Pons (tissue), 1 donor: ENCODE results near the gene TMEM86B.
"Not testable (repeated sequence)": the region's sequence is repeated elsewhere in the genome, so short reads cannot be mapped to it uniquely, and the experiment has no call there.

Experiments used
- DNase-seq: peaks from one replicate; pipeline ENCODE4 v3.0.0-alpha.2; 2016; ENCODE audit warnings: low spot score

TMEM86B gene

DNA sequence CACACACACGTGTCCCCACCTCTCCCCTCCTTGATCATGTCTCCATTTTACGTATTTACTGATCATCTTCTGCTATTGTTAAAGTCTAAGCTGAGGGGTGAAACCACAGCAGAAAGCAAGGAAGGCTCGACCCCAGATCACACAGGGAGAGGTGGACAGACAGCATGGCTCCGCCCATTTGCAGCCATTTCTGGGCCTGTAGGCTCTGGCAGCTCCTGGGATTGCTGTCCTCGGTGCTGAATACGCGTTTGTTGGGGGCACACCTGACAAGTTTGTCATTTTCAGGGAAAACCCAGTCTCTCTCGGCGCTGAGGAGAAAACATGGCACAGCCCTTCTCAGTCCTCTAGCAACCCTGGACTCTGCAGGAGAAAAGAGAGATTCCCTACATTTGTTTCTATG is 8.0 kb downstream of the TMEM86B start:
- DNase-seq, result no peak

DNA sequence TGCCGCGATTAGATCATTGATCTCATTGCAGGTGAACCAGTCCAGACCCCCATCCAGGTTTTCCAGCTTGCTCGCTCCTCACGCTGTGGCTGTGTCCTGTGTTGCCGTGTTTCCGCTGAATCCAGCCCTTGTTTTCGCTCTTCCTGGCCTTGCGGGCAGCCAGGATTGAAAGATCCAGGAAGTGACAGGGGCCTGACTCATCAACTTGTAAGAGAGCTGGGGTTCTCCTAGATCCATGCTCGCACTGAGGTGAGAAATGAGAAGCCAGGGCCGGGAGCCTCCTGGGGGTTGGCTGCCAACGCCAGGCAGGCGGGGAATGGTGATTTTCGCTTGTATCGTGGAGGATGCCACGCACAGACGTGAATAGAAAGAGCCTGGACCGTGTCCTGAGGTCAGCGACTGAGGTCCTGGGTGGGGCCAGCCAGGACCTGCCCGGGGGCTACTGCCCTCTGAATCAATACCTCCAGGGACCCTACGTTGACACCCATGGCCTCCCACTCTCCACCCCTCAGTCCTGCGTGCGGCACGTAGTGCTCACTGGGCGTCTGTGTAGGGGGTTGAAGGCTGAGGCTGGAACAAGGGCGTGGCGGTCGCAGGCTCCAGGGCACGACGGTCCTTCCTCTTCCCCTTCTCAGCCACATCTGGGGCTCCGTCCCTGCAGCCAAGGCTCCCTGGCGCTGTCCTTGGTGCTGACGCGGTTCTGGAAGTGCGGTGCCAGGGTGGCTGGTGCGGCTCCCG is 11.9 kb downstream of the TMEM86B start:
- peak; percentile 88 for DNase-seq

DNA sequence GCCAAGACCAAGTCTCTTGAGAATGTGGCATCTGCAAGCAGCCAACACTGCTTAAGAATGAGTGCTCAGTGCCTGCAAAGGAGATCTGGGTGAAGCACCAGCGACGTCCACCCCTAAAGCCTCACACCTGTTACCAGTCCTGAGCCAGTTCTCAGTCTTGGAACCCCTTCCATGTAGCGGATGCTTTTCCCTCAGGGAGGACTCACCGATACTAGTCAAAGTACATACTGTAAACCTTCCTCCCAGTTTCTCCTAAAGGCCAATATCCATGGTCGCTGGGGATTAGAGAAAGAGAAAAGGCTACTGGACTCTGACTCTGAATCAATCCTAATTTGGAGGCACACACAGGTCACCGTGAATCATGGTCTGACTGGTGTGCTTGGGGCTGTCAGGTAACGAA is 15.0 kb downstream of the TMEM86B start:
- no peak for DNase-seq

DNA sequence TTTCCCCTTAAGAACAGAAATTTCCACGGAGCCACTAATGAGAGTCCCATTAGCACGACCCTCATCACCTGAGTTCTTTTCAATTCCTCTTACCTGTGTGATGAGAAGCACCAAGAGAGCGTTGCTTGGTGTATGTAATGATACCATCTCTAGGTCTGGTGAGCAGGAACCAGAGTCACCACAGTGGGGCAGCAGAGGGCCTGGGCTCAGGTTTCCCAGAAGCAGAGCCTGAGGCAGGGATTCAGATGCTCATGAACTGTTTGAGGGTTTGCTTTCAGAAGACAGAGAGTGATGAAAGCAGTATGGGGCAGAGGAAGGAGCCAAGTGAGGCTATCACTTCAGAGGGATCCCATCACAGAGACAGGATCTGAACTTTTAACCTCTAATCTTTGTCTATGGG is 16.1 kb downstream of the TMEM86B start:
- no peak for DNase-seq

DNA sequence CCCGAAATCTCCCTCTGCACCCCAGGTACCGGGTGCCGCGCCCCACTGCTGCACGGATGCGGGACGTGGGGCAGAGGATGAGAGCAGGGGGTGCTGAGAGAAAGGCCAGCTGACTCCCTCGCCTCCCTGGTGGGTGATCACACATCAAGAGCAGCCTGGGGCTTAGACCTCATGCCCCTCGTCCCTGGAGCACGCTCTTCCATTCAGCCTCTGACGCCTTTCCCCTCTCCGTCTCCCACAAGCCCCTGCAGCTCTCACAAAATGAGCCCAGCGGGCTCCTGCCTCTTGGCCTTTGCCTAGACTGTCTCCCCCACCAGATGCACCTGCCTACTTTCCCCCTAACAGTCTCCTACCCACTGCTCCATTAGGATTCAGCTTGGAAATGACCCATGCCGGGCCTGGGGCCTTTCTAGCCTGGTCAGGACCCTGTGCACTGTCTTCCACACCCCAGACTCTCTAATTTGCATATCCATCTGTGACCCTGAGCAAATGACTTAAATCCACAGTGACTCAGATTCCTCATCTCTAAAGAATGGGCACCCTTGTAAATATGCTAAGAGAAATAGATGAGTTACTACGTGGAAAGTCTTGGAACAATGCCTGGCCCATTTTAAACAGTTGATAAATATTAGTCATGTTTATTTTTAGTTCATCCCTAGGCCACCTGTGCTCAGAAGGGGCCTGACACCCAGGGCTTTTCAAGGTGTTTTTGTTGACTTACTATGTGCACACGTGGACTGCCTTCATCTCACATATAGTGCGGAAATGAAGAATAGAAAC is 18.7 kb downstream of the TMEM86B start:
- no peak for DNase-seq

DNA sequence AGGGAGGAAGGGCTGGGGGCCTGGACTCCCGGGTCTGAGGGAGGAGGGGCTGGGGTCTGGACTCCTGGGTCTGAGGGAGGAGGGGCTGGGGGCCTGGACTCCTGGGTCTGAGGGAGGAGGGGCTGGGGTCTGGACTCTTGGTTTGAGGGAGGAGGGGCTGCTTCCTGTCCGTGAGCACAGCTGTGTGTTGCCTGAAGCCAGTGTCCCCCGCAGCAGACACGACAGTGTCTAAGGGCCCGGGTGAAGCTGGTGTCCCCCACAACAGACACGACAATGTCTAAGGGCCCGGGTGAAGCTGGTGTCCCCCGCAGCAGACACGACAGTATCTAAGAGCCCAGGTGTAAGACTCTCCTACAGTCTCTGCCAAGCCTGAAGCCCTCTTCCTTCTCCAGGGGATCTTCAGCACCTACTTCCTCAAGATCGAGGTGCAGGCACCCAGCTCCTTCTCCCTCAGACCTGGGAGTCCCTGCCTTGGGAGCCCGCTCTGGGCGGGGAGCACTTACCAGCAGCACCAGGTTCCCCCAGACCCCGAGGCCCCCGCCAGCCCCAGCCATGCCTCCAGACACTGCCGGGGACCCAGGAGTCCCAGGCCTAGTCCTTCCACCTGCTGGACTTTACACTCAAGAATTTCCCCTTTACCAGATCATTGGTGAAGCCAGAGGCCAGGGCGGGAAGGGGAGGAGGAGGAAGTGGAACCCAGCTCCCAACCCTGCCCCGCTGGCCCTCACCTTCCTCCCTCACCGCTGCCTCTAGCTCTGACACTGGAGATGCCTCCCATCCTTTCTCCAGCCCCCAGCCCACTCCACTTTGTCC is 19.5 kb downstream of the TMEM86B start, which contains the start of gene PTPRH:
Gene PTPRH (minus strand): TSS at position 622 of the 813 bp plus-strand sequence. CDS start 68 bp downstream, at position 554.
- DNase-seq, result no peak

DNA sequence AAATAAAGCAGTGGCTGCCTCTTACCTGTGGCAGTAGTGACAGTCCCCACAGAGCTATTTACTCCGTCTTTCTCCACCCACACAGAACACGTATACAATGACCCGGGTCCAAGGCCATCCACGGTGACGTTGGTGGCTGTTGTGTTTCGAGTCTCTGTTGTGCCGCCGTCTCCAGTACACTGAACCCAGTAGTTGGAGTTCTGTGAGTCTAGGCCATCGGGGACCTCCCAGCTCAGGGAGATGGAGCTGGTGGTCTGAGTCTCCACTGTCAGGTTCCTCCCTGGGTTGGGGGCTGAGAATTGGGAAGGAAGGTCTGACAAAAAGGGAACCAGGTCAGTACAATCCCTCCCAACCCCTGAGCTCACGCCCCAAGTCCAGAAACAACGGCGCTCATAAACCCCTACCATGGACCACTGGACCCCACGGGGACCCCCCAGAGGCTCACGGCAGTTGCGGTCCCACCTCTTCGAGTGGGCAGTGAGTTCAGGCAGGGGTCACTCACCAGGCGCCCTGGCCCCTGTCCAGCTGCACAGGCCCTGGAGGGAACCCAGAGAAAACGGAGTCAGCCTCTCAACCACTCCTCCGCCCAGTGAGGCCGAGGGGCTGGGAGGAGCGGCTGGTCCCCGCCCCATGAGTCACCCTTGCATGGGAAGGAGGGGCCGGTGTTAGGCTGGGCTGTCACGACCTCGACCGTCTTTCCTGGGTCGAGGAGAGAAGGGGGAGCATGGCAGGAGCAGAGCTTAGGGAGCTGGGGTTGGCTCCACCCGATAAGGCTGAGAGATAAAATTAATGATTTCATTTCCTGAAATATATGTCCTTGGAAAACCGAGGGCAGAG is 21.7 kb downstream of the TMEM86B start:
- DNase-seq, result peak; percentile 85

DNA sequence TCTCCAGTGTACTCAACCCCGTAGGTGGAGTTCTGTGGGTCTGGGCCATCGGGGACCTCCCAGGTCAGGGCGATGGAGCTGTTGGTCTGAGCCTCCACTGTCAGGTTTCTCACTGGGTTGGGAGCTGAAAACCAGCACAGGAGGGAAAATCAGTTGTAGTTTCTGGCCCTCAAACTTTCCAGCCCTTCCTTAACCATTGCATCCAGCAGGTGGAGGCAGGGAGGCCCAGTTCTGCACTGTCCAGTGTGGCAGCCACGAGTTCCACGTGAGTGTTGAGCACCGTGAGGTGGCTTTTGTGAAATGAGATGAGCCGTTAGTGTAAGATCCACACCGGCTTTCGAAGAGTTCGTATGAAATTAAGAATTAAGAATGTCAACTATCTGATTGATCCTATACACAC is 26.4 kb downstream of the TMEM86B start:
- DNase-seq, result not testable (repeated sequence)

DNA sequence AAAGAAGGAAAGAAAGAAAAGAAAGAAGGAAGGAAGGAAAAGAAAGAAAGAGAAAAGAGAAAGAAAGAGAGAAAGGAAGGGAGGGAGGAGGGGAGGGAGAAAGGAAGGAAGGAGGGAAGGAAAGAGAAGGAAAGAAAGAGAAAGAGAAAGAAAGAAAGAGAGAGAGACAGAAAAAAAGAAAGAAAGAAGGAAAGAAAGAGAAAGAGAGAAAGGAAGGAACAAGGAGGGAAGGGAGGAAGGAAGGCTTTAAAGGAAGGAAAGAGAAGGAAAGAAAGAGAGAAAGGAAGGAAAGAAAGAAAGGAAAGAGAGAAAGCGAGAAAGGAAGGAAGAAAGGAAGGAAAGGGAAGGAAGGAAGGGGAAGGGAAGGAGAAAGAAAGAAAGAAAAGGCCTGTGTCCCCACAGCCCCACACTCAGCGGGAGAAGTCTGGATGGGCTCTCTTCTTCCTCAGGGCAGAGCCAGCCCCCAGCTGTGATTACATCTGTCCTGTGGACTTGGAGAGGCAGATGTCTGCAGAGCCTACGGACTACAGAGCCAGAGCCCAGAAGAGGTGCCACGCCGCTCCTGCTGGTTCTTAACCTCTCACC is 28.9 kb downstream of the TMEM86B start:
- no peak for DNase-seq

DNA sequence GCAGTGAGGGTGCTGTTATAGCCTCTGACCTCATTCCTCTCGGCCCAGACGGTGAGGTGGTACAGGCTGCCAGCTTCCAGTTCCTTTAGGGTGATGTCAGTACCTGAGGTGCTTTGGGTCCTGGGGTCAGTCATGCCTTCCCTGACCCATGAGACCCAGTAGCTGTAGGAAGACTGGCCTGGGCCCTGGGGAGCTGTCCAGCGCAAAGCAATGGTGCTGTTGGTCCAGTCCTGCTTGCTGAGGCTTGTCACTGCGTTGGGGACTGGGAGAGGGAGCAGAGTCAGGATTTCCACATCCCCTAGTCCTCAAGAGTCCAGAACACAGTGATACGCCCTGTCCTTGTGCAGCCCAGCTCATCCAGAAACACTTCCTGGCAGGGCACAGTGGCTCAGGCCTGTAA is 29.9 kb downstream of the TMEM86B start:
- DNase-seq, result no peak

DNA sequence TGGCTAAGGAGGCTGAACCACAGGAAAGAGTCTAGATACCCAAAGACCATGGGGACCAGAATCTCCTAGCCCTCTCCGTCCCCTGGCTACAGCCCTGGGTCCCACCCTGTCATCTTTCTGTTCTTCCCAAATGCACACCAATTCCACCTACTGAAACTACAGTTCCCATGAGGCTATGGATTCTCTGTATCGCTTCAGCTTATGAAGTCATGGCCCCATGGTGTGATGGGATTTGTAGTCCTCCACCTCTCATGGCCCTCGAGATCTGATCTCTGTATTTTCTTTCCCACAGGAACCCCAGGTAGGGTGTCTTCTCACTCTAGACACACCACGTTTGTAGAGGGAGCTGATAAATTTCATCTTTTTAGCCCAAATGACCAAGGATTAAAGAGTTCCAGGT is 31.0 kb downstream of the TMEM86B start:
- DNase-seq, result peak; percentile 27

DNA sequence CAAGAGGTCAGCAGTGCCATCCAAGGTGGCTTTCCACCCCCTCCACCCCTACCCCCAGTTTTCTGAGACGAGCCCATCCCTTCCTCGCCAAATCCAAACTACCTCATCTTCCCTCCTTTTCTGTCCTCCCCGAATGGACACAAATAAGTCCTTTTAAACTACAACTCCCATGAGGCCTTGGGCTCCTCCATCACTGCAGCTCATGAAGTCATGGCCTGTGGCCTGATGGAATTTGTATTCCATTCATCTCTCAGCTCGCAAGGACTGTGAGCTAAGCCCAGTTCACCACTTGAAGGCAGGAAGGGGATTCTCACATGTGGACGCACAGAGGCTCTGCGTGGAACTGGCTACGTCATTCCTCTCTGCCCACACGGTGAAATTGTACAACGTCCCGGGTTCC is 31.8 kb downstream of the TMEM86B start:
- no peak for DNase-seq

DNA sequence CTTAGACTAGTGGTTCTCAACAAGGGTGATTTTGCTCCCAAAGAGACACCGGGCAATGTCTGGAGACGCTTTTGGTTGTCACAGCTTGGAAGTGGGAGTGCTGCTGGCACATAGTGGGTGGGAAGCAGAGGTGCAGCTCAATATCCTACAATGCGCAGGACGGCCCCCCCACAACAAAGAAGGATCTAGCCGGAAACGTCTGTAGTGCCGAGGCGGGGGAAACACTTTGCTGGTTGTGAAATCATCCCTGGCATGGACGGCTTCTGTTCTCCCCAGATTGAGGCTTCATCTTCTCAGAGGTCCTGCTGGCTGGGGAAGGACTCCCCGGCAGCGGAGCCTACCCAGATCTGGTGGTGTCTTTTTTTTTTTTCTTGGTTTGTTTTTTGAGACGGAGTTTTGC is 35.1 kb downstream of the TMEM86B start:
- no peak for DNase-seq

DNA sequence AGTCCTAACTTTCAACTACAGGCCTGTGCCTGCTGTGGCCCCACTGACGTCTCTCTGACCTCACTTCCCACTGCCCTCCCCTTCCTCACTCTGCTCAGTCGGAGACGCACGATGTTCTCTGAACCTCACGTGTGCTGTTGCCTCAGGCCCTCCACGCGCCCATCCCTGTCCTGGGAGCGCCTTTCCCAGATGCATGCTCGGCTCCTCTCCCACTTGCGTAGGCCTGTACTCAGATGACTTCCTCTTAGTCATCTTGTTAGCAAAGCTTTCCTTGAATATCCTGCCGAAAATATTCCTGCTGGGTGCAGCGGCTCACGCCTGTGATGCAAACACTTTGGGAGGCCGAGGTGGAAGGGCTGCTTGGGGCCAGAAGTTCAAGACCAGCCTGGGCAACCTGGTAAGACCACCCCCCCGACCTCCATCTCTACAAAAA is 39.1 kb downstream of the TMEM86B start:
- DNase-seq, result no peak

DNA sequence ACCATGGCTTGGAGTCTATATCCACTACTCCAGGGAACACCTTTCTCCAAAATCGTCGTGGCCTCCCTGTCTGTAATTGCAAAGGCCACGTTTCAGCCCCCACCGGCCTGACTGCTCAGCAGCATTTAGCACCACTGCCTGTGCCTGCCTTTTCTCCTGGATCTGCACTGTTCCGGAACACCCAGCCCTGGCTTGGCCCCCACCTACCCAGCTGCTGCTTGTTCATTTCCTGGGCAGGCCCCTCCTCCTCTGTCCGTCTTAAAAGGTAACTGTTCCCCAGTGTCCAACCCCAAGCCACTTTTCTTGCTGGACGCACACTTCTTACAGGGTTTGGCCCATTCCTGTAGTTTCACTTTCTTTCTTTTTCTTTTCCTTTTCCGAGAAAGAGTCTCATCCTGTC is 39.9 kb downstream of the TMEM86B start:
- no peak for DNase-seq

DNA sequence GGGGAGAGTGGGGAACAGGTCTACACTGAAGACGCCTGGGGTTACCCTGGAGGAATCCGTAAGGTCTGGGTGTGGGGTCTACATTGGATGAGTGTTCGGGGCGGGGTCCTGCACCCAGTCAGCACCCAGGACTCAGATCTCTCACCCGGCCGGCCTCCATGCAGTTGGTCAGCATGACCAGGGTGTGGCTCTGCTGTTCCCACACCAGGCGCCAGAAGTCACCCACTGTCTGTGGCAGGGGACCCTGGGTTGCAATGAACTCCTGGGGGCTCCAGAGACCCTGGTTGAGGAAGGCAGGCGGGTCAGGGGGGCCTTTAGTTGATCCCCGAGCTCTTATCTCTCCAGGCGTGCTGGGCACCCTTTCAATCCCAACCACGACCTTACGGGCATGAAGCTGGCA is 42.5 kb downstream of the TMEM86B start:
- no peak for DNase-seq

DNA sequence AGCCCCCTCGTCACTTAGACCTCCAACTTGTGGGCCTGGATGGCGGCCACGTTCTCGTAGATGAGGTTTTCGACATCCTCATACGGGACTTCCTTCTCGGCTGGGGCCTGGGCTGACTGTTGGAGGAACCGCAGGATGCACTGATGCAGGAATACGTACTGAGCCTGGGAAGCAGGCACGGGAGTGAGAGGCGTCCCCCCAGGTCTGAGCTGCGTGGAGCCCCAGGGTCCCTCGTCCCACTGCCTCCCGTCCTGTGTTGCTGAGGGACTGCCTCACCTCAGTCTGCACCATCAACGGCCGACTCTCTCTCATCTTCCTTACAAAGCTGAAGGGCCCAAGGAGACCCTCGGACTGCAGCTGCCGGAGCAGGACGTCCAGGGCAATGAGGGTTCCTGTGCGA is 46.8 kb downstream of the TMEM86B start:
- DNase-seq, result no peak

DNA sequence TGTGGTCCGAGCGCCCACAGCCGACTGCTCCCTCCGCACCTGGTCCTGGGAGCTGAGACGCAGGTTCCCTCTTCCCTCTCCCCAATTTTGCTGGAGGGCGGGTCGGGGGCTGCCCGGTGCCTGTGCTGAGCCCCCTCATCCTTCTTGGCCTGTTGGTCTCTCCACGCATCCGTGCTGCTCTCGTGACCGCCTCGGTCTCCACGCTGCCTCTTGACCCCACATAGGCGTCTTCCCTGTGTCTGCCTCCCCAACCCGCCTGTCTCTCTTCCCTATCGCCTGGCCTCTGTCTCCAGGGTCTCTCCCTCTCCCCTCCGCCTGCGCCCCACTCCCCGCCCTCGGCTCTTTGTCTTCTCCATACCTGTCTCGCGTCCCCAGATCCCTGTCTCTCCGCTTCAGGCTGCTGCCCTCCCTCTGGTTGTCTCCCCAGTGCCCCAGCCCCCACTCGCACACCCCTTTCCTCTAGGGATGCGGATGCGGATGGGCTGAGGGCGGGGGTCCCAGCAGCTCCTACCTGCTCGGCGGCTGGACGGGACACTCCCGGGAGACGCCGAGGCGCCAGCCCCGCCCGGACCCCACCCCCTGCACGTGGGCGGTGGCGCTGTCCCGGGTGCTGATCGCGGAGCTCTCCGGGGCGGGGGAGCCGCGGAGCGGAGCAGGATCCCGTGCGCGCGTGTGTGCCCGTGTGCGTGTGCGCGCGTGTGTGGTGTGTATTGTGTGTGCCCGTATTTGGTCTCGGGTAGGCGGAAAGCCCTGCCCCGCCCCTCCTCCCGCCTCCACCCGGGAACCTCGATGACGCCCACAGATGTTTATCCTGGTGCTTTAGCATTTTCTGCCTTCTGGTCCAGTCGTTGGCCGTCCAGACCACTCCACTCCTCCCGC is 48.7 kb downstream of the TMEM86B start, which contains the start of gene SYT5:
Gene SYT5 (minus strand): TSS at position 684 of the 879 bp plus-strand sequence. CDS start 1,248 bp downstream, outside the sequence.
- DNase-seq, result no peak

DNA sequence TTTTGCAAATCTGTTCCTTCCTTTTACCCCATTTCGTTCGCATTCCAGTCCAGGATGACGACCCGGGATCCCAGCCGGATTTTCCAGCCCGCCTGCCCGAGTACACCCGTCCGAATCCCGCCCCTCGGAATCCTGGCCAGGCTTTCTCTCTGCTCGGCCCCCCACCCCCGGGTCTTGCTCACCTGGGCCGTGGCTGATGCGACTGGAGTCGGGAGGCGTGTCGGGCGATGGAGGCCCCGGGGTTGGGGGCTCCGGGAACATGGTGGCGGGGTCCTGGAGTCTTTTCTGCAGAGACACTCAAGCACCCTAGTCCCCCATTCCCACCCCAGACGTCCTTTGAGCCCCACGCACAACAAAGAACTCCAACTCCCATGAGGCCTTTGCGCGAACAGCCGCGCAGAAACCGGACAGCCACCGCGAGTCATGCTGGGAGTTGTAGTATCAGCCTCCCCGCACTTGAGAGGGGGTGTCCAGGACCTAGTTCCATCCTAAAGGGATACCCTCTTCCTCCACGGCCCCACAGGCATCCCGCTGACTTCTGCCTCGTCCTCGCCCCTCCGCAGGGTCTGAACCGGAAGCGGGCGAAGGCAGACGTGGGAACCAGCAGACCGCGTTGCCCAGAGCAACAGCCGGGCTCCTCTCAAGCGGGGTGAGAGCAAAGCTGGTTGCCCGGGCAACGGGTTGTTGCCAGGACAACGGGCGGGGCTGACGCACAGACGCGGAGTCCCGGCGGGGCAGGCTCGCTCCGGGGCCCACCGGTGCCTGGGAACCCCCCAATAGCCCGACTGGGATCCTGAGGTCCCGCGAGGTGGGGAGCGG is 49.6 kb downstream of the TMEM86B start:
- peak; percentile 55 for DNase-seq
